Suprapubic skin (tissue), 3 donors: ENCODE data around the gene KHDRBS2.

Experiments
- POLR2A ChIP-seq, 2 donors: fragments of 450-650 bp; IDR thresholded peaks; one replicate each; pipeline ENCODE4 v1.6.1; 2017; ENCODE audit warnings: antibody characterized with exemption in 2 of 2, mild to moderate bottlenecking in 2 of 2, moderate library complexity in 2 of 2
- TF ChIP-seq, protein P1 (sequence below), 2 donors: fragments of 200-600 bp in 1 of 2; fragments of 450-650 bp in 1 of 2; sonication (generic) in 1 of 2; IDR thresholded peaks; one replicate each; pipeline ENCODE4 v1.5.1; 2016 to 2019; ENCODE audit warnings: antibody characterized with exemption in 2 of 2, mild to moderate bottlenecking in 1 of 2, moderate library complexity in 1 of 2

- TF ChIP-seq, protein P1, sequence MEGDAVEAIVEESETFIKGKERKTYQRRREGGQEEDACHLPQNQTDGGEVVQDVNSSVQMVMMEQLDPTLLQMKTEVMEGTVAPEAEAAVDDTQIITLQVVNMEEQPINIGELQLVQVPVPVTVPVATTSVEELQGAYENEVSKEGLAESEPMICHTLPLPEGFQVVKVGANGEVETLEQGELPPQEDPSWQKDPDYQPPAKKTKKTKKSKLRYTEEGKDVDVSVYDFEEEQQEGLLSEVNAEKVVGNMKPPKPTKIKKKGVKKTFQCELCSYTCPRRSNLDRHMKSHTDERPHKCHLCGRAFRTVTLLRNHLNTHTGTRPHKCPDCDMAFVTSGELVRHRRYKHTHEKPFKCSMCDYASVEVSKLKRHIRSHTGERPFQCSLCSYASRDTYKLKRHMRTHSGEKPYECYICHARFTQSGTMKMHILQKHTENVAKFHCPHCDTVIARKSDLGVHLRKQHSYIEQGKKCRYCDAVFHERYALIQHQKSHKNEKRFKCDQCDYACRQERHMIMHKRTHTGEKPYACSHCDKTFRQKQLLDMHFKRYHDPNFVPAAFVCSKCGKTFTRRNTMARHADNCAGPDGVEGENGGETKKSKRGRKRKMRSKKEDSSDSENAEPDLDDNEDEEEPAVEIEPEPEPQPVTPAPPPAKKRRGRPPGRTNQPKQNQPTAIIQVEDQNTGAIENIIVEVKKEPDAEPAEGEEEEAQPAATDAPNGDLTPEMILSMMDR (IDR thresholded peaks at IDR 0.05), result no peak
- TF ChIP-seq POLR2A (IDR thresholded peaks at IDR 0.05), result no peak
Observed at GRCh38 chr6:62192593-62192992, 93.4 kb downstream of the KHDRBS2 start.
